Stimulated activated naive CD4-positive, alpha-beta T cell treated with Interleukin-2 at 50 U/mL for 16 hours (primary cell): Measurements from ENCODE around the gene HEATR3.
A peak's percentile ranks its signal among the peaks of the same experiment; 100 is the strongest.

Experiments
- DNase-seq: peaks from one replicate; lab custom pipeline; 2025; lab: John Stamatoyannopoulos, UW

HEATR3 gene, protein sequence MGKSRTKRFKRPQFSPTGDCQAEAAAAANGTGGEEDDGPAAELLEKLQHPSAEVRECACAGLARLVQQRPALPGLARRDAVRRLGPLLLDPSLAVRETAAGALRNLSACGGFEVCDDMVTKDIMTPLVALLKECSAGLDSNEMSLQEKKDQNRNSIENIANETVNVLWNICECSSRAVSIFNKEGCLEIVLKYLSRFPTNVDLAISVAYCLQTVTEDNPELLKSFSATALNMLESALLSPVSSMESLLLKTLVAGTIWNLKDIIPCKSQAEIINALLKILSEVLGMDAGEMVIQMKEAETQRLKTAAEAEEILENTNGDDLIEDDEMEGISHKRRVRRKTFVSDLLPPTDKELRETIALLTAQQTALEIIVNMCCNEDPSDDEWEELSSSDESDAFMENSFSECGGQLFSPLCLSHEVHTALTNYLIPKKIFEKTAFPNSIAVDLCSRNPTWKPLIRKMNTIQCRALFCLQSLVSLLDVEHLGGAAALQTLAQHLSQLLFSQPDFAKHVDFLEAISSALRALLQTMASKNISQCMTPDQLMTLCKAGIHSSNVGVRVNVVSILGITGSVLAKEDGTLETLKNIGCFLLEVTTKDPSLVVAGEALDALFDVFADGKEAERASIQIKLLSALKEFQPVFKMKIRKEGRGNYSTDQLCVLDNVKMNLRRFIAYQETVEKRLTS

GRCh38 chr16:50065624-50066481 is at the start of gene HEATR3:
TSS of gene HEATR3 (plus strand) at chr16:50065970. CDS start at chr16:50066132, 162 bp downstream.
- peak; percentile 89 for DNase-seq

DNA sequence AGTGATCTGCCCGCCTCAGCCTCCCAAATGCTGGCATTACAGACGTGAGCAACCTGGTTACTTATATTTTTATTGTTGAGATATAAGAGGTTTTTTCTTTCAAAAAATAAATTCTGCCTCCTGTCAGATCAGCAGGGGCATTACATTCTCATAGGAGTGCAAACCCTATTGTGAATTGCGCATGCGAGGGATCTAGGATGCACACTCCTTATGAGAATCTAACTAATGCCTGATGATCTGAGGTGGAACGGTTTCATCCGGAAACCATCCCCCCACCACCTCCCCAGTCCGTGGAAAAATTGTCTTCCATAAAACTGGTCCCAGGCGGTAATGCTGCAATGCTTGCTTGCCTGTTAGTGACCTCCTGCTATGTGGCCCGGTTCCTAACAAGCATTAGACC is 48.2 kb upstream of the HEATR3 start:
- DNase-seq: no peak

DNA sequence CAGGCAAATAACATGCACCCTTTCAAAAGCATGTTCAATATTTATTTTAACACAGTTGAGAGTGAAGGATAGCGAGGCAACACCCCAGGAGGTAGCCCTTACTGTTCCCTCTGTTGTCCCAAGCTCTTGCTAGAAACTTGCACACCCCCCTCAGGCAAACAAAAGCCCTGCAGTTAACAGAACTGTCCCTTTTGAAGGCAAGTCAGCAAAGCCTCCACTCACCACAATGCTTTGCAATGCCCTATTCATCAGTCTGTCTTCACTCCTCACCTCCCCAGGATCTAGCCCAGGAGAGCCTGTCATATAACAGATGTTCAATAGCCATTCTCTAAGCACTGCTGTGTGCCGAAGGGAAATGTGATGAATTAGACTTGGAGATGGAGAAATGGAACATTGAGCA is 44.2 kb upstream of the HEATR3 start:
- no peak for DNase-seq

DNA sequence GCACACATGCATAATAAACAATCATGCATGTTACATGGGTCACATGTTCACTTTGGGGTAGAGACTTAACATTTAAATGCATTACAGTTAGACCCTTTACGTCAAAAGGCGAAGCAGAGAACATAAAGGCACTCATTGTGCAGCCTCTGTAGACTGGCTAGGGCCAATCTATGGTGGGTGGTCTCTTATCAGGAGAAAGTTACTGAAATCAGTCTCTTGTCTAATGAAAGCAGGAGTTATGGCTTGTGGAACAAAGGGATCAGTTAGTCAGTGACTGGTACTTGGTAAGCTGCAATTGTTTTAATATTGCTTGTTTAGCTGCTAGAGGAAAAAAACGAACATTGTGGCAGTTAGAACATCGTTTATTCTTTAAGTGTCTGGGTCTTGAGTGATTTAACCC is 42.1 kb upstream of the HEATR3 start:
- no peak for DNase-seq

GRCh38 chr16:50024207-50024606 is 41.6 kb upstream of the HEATR3 start:
- no peak for DNase-seq

DNA sequence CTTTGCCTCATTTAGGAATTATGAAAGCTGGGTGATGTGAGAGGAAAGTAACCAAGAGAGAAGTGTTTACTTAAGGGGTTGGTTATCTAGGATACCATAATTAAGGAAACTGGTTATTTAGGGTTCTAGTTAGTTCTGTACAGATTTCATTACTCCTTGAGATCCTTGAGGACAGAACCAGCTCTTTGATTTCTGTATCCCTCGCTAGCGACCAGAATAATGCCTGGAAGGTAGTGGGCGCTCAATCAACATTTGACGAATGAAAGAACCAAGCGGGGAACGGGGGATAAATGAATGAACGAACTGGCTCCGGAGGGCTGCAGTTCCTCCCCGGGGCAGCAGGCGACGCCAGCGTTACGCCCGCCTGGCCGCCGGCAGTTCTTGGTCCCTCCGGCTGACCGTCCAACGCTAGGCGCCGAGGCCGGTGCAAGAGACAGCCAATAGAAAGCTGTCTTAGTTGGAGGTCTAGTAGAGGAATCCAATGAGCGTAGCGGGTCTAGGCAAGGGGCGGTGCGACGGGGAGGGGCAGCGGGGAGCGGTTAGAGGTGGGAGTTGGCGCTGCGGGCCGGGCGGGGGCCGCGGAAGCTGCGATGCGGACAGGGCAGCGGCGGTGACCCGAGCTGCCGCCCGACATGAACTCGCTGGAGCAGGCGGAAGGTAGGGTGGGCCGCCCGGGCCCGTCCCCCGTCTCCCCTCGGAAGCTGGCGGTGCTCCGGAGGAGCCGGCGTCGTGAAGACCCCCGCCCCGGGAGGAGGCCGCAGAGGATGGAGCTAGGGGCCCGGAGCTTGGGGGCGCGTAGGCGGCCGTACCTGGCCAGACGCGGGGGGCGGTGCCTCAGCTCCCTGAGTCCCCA is 40.9 kb upstream of the HEATR3 start, which contains the start of gene CNEP1R1:
Gene CNEP1R1 (plus strand): TSS at position 542 of the 853 bp plus-strand sequence. CDS start 91 bp downstream, at position 633.
- peak; percentile 92 for DNase-seq

- DNase-seq: peak; percentile 15
Observed at GRCh38 chr16:50025537-50025931, 40.2 kb upstream of the HEATR3 start.

- DNase-seq: no peak
Observed at GRCh38 chr16:50027829-50028228, 37.9 kb upstream of the HEATR3 start.

- DNase-seq: no peak
Observed at GRCh38 chr16:50035468-50035992, 30.2 kb upstream of the HEATR3 start.

DNA sequence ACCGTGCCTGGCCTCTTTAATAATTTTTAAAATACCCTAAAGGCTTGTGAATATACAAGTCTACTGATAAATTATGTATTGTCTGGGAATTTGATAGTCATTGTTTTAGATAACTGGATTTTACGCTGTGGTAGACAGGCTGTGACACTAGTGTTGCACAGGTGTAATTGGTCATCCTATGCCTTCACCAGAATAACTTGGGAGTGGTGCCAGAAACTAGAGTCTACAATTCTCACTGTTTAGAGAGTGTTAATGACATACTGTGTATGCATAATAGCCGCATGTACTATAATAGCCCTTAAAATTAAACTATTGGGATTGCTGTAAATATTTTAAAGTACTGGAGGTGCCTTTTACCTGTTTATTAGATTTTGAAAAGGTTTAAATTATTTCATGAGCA is 29.3 kb upstream of the HEATR3 start:
- DNase-seq: no peak

DNA sequence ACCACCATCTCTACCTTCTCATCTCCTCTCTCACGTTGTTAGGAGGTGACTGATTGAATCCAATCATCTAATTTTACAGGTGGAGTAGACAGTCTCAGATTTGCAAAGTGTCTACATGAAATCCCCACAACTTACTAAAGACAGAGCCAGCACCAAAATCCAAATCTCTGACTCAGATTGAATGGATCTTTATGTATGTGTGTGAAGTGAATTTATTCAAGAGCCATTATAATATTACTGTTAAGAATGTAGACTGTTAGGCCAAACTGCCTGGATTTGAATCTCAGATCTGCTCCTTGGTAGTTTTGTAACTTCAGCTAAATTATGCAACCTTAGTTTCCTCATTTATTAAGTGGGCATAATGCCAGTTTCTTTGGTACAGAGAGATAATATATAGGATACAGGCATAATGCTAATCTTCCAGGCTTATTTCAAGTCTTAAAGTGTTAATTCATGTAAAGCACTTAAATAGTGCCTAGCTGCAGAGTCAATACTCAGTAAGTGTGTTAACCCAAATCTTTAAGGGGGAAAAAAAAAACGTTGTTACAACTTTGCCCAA is 28.0 kb upstream of the HEATR3 start:
- no peak for DNase-seq

- no peak for DNase-seq
Observed at GRCh38 chr16:50038286-50038685, 27.5 kb upstream of the HEATR3 start.

GRCh38 chr16:50038756-50039529 is 26.8 kb upstream of the HEATR3 start:
- no peak for DNase-seq

DNA sequence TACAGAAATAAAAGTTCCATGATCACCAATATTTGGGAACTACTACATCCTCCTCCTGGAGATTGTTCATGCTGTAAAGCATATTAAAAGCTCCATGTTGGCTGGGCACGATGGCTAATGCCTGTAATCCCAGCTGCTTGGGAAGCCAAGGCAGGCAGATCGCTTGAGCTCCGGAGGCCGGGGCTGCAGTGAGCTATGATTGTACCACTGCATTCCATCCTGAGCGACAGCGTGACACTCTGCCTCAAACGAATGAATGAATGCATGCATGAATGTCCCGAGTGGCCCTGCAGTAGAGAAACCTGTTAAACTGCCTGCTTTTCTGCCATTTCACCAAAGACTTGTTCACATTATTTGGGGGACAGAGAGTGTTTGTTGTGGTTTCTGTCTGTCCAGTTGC is 25.8 kb upstream of the HEATR3 start:
- DNase-seq: no peak

DNA sequence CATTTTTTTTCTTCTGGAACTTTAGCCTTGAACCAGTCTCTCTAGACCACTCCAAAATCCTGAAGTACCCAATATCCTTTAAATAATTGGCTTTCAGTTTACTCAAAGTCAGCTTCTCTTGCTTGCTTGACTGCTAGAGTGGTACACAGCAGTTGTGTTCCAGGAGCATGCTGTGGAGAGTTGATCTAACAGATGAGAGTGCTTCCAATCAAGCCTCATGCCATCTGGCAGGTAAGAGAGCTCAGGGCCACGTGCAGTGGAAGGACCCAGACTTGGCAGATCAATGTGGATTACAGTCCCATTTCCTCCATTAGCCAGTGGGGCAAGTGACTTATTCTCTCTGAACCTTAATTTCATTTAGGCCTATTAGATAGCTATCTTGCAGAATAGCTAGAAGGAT is 25.1 kb upstream of the HEATR3 start:
- no peak for DNase-seq

- no peak for DNase-seq
Observed at GRCh38 chr16:50043358-50043757, 22.4 kb upstream of the HEATR3 start.

GRCh38 chr16:50045412-50045811 is 20.4 kb upstream of the HEATR3 start:
- DNase-seq: no peak

DNA sequence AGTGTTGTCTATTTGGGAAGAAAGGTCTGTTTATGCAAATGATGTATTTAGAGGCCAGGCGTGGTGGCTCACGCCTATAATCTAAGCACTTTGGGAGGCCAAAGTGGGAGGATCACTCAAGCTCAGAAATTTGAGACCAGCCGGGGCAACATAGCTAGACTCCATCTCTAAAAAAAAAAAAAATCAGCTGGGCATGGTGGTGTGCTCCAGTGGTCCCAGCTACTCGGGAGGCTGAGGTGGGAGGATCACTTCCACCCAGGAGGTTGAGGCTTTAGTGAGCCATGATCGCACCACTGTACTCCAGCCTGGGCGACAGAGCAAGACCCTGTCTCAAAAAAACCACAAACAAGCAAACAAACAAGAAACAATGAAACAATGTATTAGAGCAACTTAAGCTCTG is 18.9 kb upstream of the HEATR3 start:
- no peak for DNase-seq

GRCh38 chr16:50047864-50048263 is 17.9 kb upstream of the HEATR3 start:
- DNase-seq: no peak

- DNase-seq: no peak
Observed at GRCh38 chr16:50050802-50051201, 15.0 kb upstream of the HEATR3 start.
